Measurements from ENCODE around the gene SLC10A4.

GRCh38 chr4:48454591-48454990 is 28.6 kb upstream of the SLC10A4 start:
- TF ChIP-seq, protein P1, sequence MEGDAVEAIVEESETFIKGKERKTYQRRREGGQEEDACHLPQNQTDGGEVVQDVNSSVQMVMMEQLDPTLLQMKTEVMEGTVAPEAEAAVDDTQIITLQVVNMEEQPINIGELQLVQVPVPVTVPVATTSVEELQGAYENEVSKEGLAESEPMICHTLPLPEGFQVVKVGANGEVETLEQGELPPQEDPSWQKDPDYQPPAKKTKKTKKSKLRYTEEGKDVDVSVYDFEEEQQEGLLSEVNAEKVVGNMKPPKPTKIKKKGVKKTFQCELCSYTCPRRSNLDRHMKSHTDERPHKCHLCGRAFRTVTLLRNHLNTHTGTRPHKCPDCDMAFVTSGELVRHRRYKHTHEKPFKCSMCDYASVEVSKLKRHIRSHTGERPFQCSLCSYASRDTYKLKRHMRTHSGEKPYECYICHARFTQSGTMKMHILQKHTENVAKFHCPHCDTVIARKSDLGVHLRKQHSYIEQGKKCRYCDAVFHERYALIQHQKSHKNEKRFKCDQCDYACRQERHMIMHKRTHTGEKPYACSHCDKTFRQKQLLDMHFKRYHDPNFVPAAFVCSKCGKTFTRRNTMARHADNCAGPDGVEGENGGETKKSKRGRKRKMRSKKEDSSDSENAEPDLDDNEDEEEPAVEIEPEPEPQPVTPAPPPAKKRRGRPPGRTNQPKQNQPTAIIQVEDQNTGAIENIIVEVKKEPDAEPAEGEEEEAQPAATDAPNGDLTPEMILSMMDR (conservative IDR thresholded peaks at IDR 0.05; ENCODE audit: low read depth, low read length) = no peak
- TF ChIP-seq CHD1 (IDR thresholded peaks at IDR 0.05; ENCODE audit: low read depth, low read length) (no peak), POLR2A (IDR thresholded peaks at IDR 0.05; ENCODE audit: low read depth, low read length) (no peak), MAFK (IDR thresholded peaks at IDR 0.05; ENCODE audit: low read depth, low read length) (no peak), MXI1 (IDR thresholded peaks at IDR 0.05; ENCODE audit: borderline replicate concordance, low read depth, low read length) (no peak), RAD21 (IDR thresholded peaks at IDR 0.05; ENCODE audit: low read length) (no peak)
